Breast epithelium (tissue), 4 donors: ENCODE data around the gene GLRX2. TPM values are rescaled to one million over a fixed set of nuclear protein-coding genes. Genes with fewer than 3 reads are reported as not detected.

Source experiments
- DNase-seq, 2 donors: peaks; one replicate each; pipeline ENCODE4 v3.0.0-alpha.2; 2019; ENCODE audit warnings: low spot score in 2 of 2
- H3K27ac ChIP-seq, 2 donors: fragments of 200-600 bp; sonication (generic) in 1 of 2; one replicate each; pipeline ENCODE4 v1.5.1; 2016 to 2019; ENCODE audit warnings: mild to moderate bottlenecking in 1 of 2
- H3K27me3 ChIP-seq, 2 donors: fragments of 200-600 bp; sonication (generic) in 1 of 2; one replicate each; pipeline versions ENCODE4 v1.5.1 to v1.6.0; 2017 to 2019; ENCODE audit warnings: control low read depth in 1 of 2, mild to moderate bottlenecking in 1 of 2
- H3K36me3 ChIP-seq: fragments of 200-600 bp; one replicate; pipeline ENCODE4 v1.5.1; 2019
- H3K4me1 ChIP-seq, 2 donors: fragments of 200-600 bp; sonication (generic); one replicate each; pipeline ENCODE4 v1.5.1; 2016 to 2019; ENCODE audit warnings: control low read depth in 1 of 2
- H3K4me3 ChIP-seq, 3 donors: fragments of 200-600 bp; sonication (generic); 1 replicate in 2 of 3; 2 replicates in 1 of 3; pipeline ENCODE4 v1.5.1; 2016 to 2019; ENCODE audit warnings: mild to moderate bottlenecking in 3 of 3, moderate library complexity in 2 of 3
- H3K9me3 ChIP-seq, 2 donors: fragments of 200-600 bp; sonication (generic) in 1 of 2; one replicate each; pipeline ENCODE4 v1.5.1; 2016 to 2019; ENCODE audit warnings: control low read depth in 1 of 2
- CTCF ChIP-seq, 3 donors: fragments of 450-650 bp; IDR thresholded peaks; one replicate each; pipeline ENCODE4 v1.5.1; 2016 to 2017; ENCODE audit warnings: antibody characterized with exemption in 3 of 3, mild to moderate bottlenecking in 3 of 3, moderate library complexity in 3 of 3
- POLR2A ChIP-seq: fragments of 450-650 bp; IDR thresholded peaks from one replicate; pipeline ENCODE4 v1.6.1; 2016; ENCODE audit warnings: antibody characterized with exemption, mild to moderate bottlenecking, moderate library complexity
- POLR2AphosphoS5 ChIP-seq, 3 donors: sonication (generic); formaldehyde crosslinking; IDR thresholded peaks; one replicate each; pipeline ENCODE4 v1.6.1; 2017; ENCODE audit warnings: antibody characterized with exemption in 3 of 3
- intact Hi-C: fragments of 100-400 bp; cut with DNase I; formaldehyde crosslinking; loops from one replicate; pipeline ENCODE4 v1.15.1; 2023; ENCODE audit warnings: low total_unique reads
- total RNA-seq, 3 donors: library from RNA; depleted of rRNA; stranded (reverse); fragments of >200 nt; gene quantifications; one replicate each; pipeline ENCODE4 v1.1.0, GENCODE V29; 2016

Gene GLRX2
- total RNA-seq, 3 donors from 2014 or later = 6.2 to 8.0 (median 6.9) TPM

GRCh38 chr1:193115629-193116227, 10.5 kb upstream of the GLRX2 start:
- Histone ChIP-seq H3K4me1 (no peaks in the 10 kb centered on the region), H3K9me3 (no peaks in the 10 kb centered on the region), H3K27ac (peak overlapping the region; percentile 6 to 61), H3K36me3 (no peaks in the 10 kb centered on the region), H3K27me3 (no peaks in the 10 kb centered on the region), H3K4me3 (no peak overlapping the region)
- no peak for DNase-seq
- TF ChIP-seq POLR2A (no peak), POLR2AphosphoS5 (IDR thresholded peaks at IDR 0.05) (no peak), CTCF (IDR thresholded peaks at IDR 0.05) (no peak)
- intact Hi-C loops = no loop called here

- no peak overlapping the region for H3K27ac ChIP-seq
- H3K4me3 ChIP-seq = no peak overlapping the region
- no peaks in the 10 kb centered on the region for H3K36me3 ChIP-seq
- intact Hi-C loops = no loop called here
- TF ChIP-seq POLR2AphosphoS5 (IDR thresholded peaks at IDR 0.05) = no peak
- TF ChIP-seq CTCF (IDR thresholded peaks at IDR 0.05) = no peak
- no peak for TF ChIP-seq POLR2A
- no peaks in the 10 kb centered on the region for H3K9me3 ChIP-seq
- H3K27me3 ChIP-seq = no peaks in the 10 kb centered on the region
- DNase-seq = no peak
- no peaks in the 10 kb centered on the region for H3K4me1 ChIP-seq
Measured at GRCh38 chr1:193114485-193115095, 9.4 kb upstream of the GLRX2 start.

- H3K4me1 ChIP-seq = no peaks in the 10 kb centered on the region
- no peaks in the 10 kb centered on the region for H3K36me3 ChIP-seq
- no peaks in the 10 kb centered on the region for H3K27me3 ChIP-seq
- no peaks in the 10 kb centered on the region for H3K9me3 ChIP-seq
- H3K4me3 ChIP-seq = no peak overlapping the region
- DNase-seq = no peak
- no peak for TF ChIP-seq CTCF (IDR thresholded peaks at IDR 0.05)
- TF ChIP-seq POLR2A = no peak
- no peak for TF ChIP-seq POLR2AphosphoS5 (IDR thresholded peaks at IDR 0.05)
- no peak overlapping the region for H3K27ac ChIP-seq
- intact Hi-C loops = no loop called here
Measured at GRCh38 chr1:193113992-193114332, 8.7 kb upstream of the GLRX2 start.

- no peak for DNase-seq
- Histone ChIP-seq H3K27me3 (no peaks in the 10 kb centered on the region), H3K27ac (no peak overlapping the region), H3K9me3 (no peaks in the 10 kb centered on the region), H3K4me1 (no peaks in the 10 kb centered on the region), H3K36me3 (no peaks in the 10 kb centered on the region), H3K4me3 (no peak overlapping the region)
- TF ChIP-seq POLR2A (no peak), CTCF (IDR thresholded peaks at IDR 0.05) (no peak), POLR2AphosphoS5 (IDR thresholded peaks at IDR 0.05) (no peak)
- intact Hi-C loops = no loop called here
Measured at GRCh38 chr1:193113258-193113991, 8.2 kb upstream of the GLRX2 start.

GRCh38 chr1:193111641-193112090, 6.5 kb upstream of the GLRX2 start:
- DNase-seq = peak in 1 of 2 donors; percentile 43
- TF ChIP-seq POLR2AphosphoS5 (IDR thresholded peaks at IDR 0.05) (peak in 2 of 3 donors; percentile 20 to 68), CTCF (IDR thresholded peaks at IDR 0.05) (no peak)
- Histone ChIP-seq H3K4me1 (no peaks in the 10 kb centered on the region), H3K27ac (peak overlapping the region in 1 of 2 donors; percentile 44), H3K36me3 (no peaks in the 10 kb centered on the region), H3K9me3 (no peaks in the 10 kb centered on the region), H3K4me3 (no peak overlapping the region), H3K27me3 (no peaks in the 10 kb centered on the region)
- intact Hi-C loops = no loop called here
